HG03432 (cell line): Measurements from ENCODE around the gene ZBTB9.

ENCODE experiments used
- ATAC-seq: cut with Tn5 transposase; IDR thresholded peaks from one replicate; pipeline ENCODE4 v1.9.1; 2021; ENCODE audit warnings: mild to moderate bottlenecking, moderate library complexity; ENCODE audit not compliant: unreplicated experiment

Gene ZBTB9

GRCh38 chr6:33454009-33454946 is at the start of gene ZBTB9:
Gene ZBTB9 (plus strand): TSS chr6:33454576. CDS start chr6:33455101, 525 bp downstream.
- peak; percentile 98 for ATAC-seq

GRCh38 chr6:33404884-33405283 is 49.5 kb upstream of the ZBTB9 start:
- no peak for ATAC-seq

- ATAC-seq: no peak
These were observed 48.9 kb upstream of the ZBTB9 start for GRCh38 chr6:33405386-33405940.

- no peak for ATAC-seq
These were observed 48.2 kb upstream of the ZBTB9 start for GRCh38 chr6:33406126-33406525.

GRCh38 chr6:33407132-33407718 is 47.2 kb upstream of the ZBTB9 start:
- no peak for ATAC-seq

- ATAC-seq: peak; percentile 84
These were observed 44.2 kb upstream of the ZBTB9 start for GRCh38 chr6:33410050-33410710.

GRCh38 chr6:33410711-33411631 is 43.4 kb upstream of the ZBTB9 start, which contains the start of gene PHF1:
Gene PHF1 (plus strand): TSS chr6:33411014. CDS start chr6:33412264, 1,250 bp downstream.
- peak; percentile 25 for ATAC-seq

GRCh38 chr6:33411632-33412005 is 42.8 kb upstream of the ZBTB9 start:
- no peak for ATAC-seq

- no peak for ATAC-seq
These were observed 42.0 kb upstream of the ZBTB9 start for GRCh38 chr6:33412140-33413009.

- no peak for ATAC-seq
These were observed 40.9 kb upstream of the ZBTB9 start for GRCh38 chr6:33413241-33414120.

GRCh38 chr6:33414592-33415271 is 39.6 kb upstream of the ZBTB9 start:
- no peak for ATAC-seq

GRCh38 chr6:33415831-33416230 is 38.5 kb upstream of the ZBTB9 start:
- ATAC-seq: no peak

GRCh38 chr6:33416386-33417127 is 37.8 kb upstream of the ZBTB9 start:
- ATAC-seq: no peak

GRCh38 chr6:33417128-33417902 is 37.1 kb upstream of the ZBTB9 start:
- no peak for ATAC-seq

GRCh38 chr6:33417903-33418689 is 36.3 kb upstream of the ZBTB9 start, which contains the start of gene CUTA:
Gene CUTA (minus strand): TSS chr6:33418107. CDS start chr6:33418000, 107 bp downstream.
- ATAC-seq: peak; percentile 85
